Transverse colon (tissue), 4 donors: ENCODE results near the gene AP3B1. TPM values are rescaled to one million over a fixed set of nuclear protein-coding genes. Genes with fewer than 3 reads are reported as not detected.

Experiments
- DNase-seq: peaks from one replicate; pipeline ENCODE4 v3.0.0-alpha.2; 2019
- H3K27ac ChIP-seq, 4 donors: fragments of 200-600 bp; sonication (generic); 2 replicates each; pipeline ENCODE4 v1.5.1; 2016 to 2018; ENCODE audit warnings: inconsistent platforms in 4 of 4
- H3K27me3 ChIP-seq: fragments of 200-600 bp; sonication (generic); 2 replicates; pipeline ENCODE4 v1.5.1; 2017; ENCODE audit warnings: inconsistent platforms
- H3K36me3 ChIP-seq, 4 donors: fragments of 200-600 bp; sonication (generic); 2 replicates each; pipeline ENCODE4 v1.5.1; 2017 to 2019; ENCODE audit warnings: inconsistent platforms in 4 of 4
- H3K4me1 ChIP-seq, 4 donors: fragments of 200-600 bp; sonication (generic); 2 replicates each; pipeline ENCODE4 v1.5.1; 2017 to 2020; ENCODE audit warnings: inconsistent platforms in 4 of 4
- H3K4me3 ChIP-seq, 4 donors: fragments of 200-600 bp; sonication (generic); 1 replicate in 1 of 4; 2 replicates in 3 of 4; pipeline versions ENCODE4 v1.5.1 to v1.6.1; 2017 to 2019; ENCODE audit warnings: inconsistent platforms in 4 of 4
- H3K9me3 ChIP-seq, 2 donors: fragments of 200-600 bp; sonication (generic); 2 replicates each; pipeline ENCODE4 v1.5.1; 2017 to 2019; ENCODE audit warnings: inconsistent platforms in 2 of 2
- CTCF ChIP-seq, 5 experiments: fragments of 200-600 bp in 3 of 5; fragments of 450-650 bp in 2 of 5; sonication (generic) in 3 of 5; IDR thresholded peaks; 1 replicate in 2 of 5; 2 replicates in 3 of 5; pipeline ENCODE4 v1.5.1; 2016 to 2017; ENCODE audit warnings: antibody characterized with exemption in 5 of 5, inconsistent platforms in 3 of 5, mild to moderate bottlenecking in 2 of 5, moderate library complexity in 1 of 5
- EP300 ChIP-seq: sonication (generic); formaldehyde crosslinking; IDR thresholded peaks from one replicate; pipeline ENCODE4 v1.6.1; 2017; ENCODE audit warnings: antibody characterized with exemption, low read depth
- POLR2A ChIP-seq: fragments of 450-650 bp; IDR thresholded peaks from one replicate; pipeline ENCODE4 v1.6.1; 2016; ENCODE audit warnings: antibody characterized with exemption, mild to moderate bottlenecking, moderate library complexity
- POLR2AphosphoS5 ChIP-seq, 3 donors: sonication (generic); formaldehyde crosslinking; IDR thresholded peaks; one replicate each; pipeline ENCODE4 v1.6.1; 2016; ENCODE audit warnings: antibody characterized with exemption in 3 of 3
- WGBS, 2 donors: methylation state at CpG; one replicate each; pipeline ENCODE4 v1.1.5; 2018; ENCODE audit warnings: low coverage in 1 of 2; 5-methylcytosine and 5-hydroxymethylcytosine counted together
- in situ Hi-C, 4 donors: fragments of 200-750 bp; cut with MboI; loops; one replicate each; pipeline versions ENCODE4 v1.15.0 to v1.15.1; 2017; ENCODE audit warnings: low sequenced_read_pairs in 3 of 4, low pct_ligation_motif_present in 1 of 4, low pct_unique_long_range_greater_than_20kb in 1 of 4
- intact Hi-C: fragments of 100-400 bp; cut with DNase I; formaldehyde crosslinking; loops from one replicate; pipeline ENCODE4 v1.15.1; 2023; ENCODE audit warnings: low total_unique reads
- total RNA-seq, 4 donors: library from RNA; depleted of rRNA; stranded (reverse); fragments of >200 nt; gene quantifications; one replicate each; pipeline ENCODE4 v1.1.0, GENCODE V29; 2016

Gene AP3B1
- total RNA-seq: 10 to 100 TPM; 45.7 to 61.3 (median 53.4) TPM

- H3K4me1 ChIP-seq: peaks cover 5 to 29% (median 12%) of the 10 kb centered on the region in 4 donors
- TF ChIP-seq CTCF (IDR thresholded peaks at IDR 0.05) (no peak), POLR2A (peak; percentile 96), POLR2AphosphoS5 (IDR thresholded peaks at IDR 0.05) (peak; percentile 87 to 96 (median 93))
- DNase-seq: peak; percentile 99
- H3K36me3 ChIP-seq: no peaks in the 10 kb centered on the region
- no peaks in the 10 kb centered on the region for H3K9me3 ChIP-seq
- in situ Hi-C loops (loop anchor here in 3 of 4 donors (5.0 kb wide), 1 partner anchor 63 kb away; no protein-coding TSS in a partner anchor), intact Hi-C loops (loop anchor here (2.0 kb wide), 1 partner anchor 66 kb away; the partner anchor contains the start of gene SCAMP1)
- no peaks in the 10 kb centered on the region for H3K27me3 ChIP-seq
- H3K4me3 ChIP-seq: peak within 1 kb of the TSS; percentile 61 to 95 (median 84)
- WGBS, 2 donors: 0 to 1% methylated on average over 2 to 53 of the region's 53 CpGs
- peak within 1 kb of the TSS; percentile 83 to 91 (median 88) for H3K27ac ChIP-seq
Measured at GRCh38 chr5:78294248-78295034, at the start of gene AP3B1. Gene AP3B1 (minus strand): TSS chr5:78294698. CDS start chr5:78294579, 119 bp downstream.

- Histone ChIP-seq H3K4me1 (no peaks in the 10 kb centered on the region), H3K27ac (no peak overlapping the region), H3K27me3 (no peaks in the 10 kb centered on the region), H3K36me3 (no peaks in the 10 kb centered on the region), H3K4me3 (no peak overlapping the region), H3K9me3 (peaks cover 3 to 13% of the 10 kb centered on the region in 2 donors)
- intact Hi-C loops (no loop called here), in situ Hi-C loops (loop anchor here in 1 of 4 donors (25.0 kb wide), 1 partner anchor 621 kb away; no protein-coding TSS in a partner anchor)
- TF ChIP-seq EP300 (no peak), POLR2AphosphoS5 (IDR thresholded peaks at IDR 0.05) (no peak), POLR2A (no peak), CTCF (IDR thresholded peaks at IDR 0.05) (no peak)
- no peak for DNase-seq
- WGBS, 2 donors: 63 to 67% methylated on average over 3 of the region's 3 CpGs
Measured at GRCh38 chr5:78341440-78341839, 46.9 kb upstream of the AP3B1 start.

- Histone ChIP-seq H3K27me3 (no peaks in the 10 kb centered on the region), H3K4me3 (no peak overlapping the region), H3K4me1 (no peaks in the 10 kb centered on the region), H3K27ac (no peak overlapping the region), H3K36me3 (no peaks in the 10 kb centered on the region), H3K9me3 (peaks cover 3 to 13% of the 10 kb centered on the region in 2 donors)
- in situ Hi-C loops (loop anchor here in 1 of 4 donors (25.0 kb wide), 1 partner anchor 622 kb away; no protein-coding TSS in a partner anchor), intact Hi-C loops (loop anchor here (1.0 kb wide), 1 partner anchor 14 kb away; no protein-coding TSS in a partner anchor)
- no peak for TF ChIP-seq EP300
- no peak for TF ChIP-seq POLR2AphosphoS5 (IDR thresholded peaks at IDR 0.05)
- no peak for TF ChIP-seq CTCF (IDR thresholded peaks at IDR 0.05)
- TF ChIP-seq POLR2A: no peak
- DNase-seq: no peak
- 84 to 87% methylated on average over 5 of the region's 5 CpGs for WGBS, 2 donors
Measured at GRCh38 chr5:78339617-78340436, 45.3 kb upstream of the AP3B1 start.

GRCh38 chr5:78336698-78337097 is 42.2 kb upstream of the AP3B1 start:
- WGBS, 2 donors: 82 to 93% methylated on average over 2 of the region's 2 CpGs

More at GRCh38 chr5:78336698-78337097, 42.2 kb upstream of the AP3B1 start:
- H3K27ac ChIP-seq: no peak overlapping the region
- DNase-seq: no peak
- no peak overlapping the region for H3K4me3 ChIP-seq
- H3K36me3 ChIP-seq: no peaks in the 10 kb centered on the region
- in situ Hi-C loops: loop anchor here in 1 of 4 donors (25.0 kb wide), 1 partner anchor 626 kb away; no protein-coding TSS in a partner anchor
- H3K27me3 ChIP-seq: no peaks in the 10 kb centered on the region
- no peaks in the 10 kb centered on the region for H3K4me1 ChIP-seq
- no peak for TF ChIP-seq EP300
- TF ChIP-seq POLR2AphosphoS5 (IDR thresholded peaks at IDR 0.05): no peak
- no peak for TF ChIP-seq POLR2A
- TF ChIP-seq CTCF (IDR thresholded peaks at IDR 0.05): no peak
- H3K9me3 ChIP-seq: peaks cover 3 to 13% of the 10 kb centered on the region in 2 donors
- intact Hi-C loops: no loop called here
